Cortex of kidney (tissue), 1 donor: ENCODE data around the gene GLIS2.

Source experiments
- DNase-seq: peaks from one replicate; lab custom pipeline; 2025; lab: John Stamatoyannopoulos, UW

Gene GLIS2

DNA sequence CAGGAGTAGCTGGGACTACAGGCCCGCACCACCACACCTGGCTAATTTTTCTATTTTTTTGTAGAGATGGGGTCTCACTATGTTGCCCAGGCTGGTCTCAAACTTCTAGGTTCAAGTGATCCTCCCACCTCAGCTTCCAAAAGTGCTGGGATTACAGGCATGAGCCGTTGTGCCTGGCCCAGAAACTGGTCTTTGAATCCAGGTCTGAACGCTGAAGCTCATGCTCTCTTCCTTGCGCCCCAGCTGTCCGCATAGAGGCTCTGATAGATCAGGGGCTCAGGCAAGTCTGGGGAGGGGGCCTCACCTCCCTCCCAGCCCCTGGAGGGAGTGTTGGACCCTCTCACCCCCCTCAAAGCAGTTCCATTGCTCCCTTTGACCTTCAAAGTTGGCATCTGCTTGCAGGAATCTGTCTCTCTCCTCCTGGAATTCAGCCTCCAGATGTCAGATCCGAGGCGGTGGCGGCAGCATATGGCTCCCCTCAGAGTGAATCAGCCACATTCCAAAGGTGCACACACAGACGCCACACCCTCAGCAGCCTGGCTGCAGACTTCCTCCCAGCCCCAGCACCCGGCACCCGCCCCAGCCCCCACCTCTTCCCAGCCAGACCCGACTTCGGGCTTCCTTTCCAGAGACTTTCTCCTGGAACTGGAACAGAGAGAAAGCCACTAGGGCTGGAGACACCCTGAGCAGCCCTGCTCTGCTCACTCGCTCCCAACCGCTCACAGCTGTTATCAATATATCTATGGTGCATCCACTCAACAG lies 16.9 kb upstream of the GLIS2 start:
- DNase-seq: no peak

DNA sequence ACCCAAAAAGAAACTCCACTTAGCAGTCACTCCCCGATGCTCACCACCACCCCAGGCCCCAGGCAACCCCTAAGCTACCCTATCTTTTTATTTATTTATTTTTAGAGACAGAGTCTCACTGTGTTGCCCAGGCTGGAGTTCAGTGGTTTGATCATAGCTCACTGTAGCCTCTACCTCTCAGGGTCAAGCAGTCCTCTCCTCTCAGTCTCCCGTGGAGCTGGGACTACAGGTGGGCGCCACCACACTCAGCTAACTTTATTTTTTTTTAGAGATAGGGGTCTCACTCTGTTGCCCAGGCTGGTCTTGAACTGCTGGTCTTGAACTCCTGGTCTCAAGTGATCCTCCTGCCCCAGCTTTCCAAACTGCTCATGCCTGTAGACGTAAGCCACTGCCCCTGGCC lies 14.7 kb upstream of the GLIS2 start:
- no peak for DNase-seq

DNA sequence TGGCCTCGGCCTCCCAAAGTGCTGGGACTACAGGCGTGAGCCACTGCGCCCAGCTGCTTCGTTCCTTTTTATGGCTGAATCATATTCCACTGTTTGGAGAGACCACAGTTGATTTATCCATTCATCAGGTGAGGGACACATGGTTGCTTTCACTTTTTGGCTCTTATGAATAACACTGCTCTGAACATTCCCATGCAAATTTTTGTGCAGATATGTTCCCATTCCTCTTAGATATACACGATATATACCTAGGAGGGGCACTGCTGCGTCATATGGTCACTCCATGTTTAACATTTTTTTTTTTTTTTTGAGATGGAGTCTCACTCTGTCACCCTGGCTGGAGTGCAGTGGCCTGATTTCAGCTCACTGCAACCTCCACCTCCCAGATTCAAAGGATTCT lies 13.9 kb upstream of the GLIS2 start:
- no peak for DNase-seq

DNA sequence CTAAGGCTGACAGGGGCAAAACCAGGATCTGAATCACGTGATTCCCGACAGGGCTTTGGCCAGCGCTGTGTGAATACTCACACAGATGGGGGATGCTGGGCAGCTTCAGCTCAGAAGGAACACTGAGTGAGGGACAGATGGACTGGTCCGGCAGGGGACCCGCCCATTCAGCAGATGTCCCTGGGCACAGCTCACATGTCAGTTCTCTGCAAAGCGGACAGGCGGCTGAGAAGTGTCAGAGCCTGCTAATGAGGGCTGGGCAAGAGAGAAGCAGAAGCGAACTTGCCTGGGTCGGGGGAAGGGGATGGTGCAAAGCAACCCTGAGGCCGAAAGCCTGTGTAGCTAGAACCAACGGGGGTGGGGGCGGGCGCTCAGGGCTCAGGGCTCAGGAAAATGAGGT lies 11.9 kb upstream of the GLIS2 start:
- no peak for DNase-seq

DNA sequence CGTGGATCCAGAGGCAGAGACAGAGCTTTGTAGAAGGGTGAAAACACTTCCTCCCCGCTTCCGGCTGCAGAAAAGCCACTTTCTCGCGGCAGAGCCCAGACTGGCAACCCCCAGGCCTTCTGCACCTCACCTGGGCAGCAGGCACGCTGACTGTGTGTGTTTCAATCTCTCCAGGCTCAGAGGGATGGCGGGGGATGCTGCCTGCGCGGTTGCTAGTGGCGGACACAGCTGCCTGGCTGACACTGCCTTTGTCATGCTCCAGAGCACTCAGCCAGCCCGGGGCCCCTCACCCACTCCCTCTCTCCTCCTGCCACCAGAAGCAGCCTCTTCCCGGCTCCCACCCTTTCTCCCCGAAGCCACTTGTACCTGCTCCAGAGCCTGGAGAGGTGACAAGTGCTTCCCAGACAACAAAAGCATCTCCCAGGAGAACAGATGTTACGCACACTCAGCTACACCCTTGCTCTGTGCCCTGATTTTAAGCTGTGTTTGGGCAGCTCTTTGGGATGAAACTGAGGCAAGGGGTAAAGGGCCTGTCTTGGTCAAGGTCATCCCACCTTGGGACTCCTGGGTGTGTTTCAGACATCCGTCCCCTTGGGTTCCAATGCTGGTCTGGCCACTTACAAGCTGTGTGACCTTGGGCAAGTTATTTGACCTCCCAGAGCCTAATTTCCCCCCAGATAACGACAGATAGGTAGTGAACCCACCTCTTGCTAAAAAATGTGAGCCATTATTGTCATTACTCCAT lies 9.2 kb upstream of the GLIS2 start:
- DNase-seq: no peak

DNA sequence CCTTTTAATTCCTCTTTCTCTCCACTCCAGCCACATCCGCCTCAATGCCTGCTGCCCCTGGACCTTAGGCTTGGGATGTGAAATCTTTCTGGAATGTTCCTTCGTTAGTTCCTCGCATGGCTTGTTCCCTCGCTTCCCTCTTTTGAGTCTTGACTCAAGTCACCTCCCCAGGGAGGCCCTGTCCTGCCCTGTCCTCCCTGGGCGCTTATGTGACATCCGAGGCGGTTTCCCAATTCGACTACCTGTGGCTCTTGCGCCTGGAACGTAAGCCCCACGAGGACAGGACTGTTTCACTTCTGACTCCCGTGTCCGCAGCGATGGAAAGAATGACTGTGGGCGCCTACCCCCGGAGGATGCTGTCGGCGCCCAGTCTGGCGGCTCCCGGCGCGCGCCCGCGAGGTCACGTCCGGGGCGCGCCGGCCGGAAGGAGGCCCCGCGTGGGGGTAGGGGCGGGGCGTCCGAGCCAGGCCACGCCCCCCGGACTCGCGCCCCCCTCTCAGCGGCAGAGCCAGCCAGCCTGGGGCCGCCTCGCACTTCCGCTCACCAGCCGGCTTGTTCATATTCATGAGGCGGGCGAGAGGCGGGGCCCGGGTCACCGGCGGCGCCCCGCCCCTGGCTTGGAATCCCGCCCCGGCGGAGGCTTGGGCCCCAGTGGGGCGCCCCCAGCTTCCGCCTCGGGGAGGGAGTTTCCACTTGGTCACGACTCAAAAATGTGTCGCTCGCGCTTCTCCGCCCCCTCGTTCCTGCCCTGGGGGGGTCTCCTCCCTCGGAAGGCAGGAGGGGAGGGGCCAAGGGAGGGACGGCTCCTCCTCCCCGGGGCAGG lies 8.4 kb upstream of the GLIS2 start:
- DNase-seq: peak; percentile 83

DNA sequence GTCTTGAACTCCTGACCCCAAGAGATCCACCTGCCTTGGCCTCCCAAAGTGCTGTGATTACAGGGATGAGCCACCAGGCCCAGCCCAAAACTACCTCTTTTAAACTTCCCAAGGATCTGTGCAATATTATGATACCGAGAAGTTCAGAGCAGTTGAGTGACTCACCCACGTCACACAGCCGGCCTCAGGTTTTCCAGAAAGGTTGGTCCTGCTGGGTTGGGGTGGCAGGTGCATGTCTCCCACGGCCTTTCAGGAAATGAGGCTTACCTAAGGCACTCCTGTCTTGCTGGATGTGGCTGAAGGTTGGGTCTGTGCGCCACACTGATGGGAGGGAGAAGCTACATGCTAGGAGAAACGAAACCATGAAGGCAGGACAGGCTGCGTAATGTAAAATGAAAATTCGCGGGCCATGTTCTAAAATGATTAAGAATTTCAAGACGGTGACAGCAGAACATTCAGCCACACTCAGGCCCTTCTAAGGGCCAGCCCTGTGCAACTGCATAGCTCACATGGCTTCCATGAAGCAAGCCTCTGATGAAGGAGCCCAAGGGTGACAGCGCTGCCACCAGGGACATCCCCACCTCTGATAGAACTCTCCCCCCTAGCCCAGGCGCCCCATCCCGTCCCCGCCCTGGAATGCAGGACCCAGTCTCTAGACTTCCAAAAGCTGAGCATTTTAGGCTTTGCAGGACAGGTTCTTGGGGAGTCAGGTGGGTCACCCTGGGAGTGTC lies 6.6 kb upstream of the GLIS2 start:
- DNase-seq: no peak

DNA sequence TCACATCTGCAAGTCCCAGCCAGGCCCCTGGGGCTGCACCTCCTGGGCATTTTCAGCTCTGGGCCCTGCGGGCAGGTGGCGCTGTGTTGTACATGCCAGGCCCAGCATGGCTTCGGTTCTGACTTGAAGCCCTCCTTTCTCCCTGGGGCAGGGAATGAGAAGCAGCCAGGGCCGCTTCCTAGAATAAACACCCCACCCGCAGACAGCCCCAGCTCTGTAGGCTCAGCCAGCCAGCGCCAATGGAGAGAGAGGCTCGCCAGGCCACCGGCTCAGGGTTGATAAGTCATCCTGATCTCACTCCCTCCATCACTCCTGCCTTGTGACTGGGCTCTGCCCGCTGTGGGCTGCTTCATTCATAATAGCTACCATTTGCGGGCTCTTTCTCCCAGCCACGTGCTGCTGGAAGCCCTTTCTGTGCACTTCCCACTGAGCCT lies 6.0 kb upstream of the GLIS2 start:
- DNase-seq: no peak

DNA sequence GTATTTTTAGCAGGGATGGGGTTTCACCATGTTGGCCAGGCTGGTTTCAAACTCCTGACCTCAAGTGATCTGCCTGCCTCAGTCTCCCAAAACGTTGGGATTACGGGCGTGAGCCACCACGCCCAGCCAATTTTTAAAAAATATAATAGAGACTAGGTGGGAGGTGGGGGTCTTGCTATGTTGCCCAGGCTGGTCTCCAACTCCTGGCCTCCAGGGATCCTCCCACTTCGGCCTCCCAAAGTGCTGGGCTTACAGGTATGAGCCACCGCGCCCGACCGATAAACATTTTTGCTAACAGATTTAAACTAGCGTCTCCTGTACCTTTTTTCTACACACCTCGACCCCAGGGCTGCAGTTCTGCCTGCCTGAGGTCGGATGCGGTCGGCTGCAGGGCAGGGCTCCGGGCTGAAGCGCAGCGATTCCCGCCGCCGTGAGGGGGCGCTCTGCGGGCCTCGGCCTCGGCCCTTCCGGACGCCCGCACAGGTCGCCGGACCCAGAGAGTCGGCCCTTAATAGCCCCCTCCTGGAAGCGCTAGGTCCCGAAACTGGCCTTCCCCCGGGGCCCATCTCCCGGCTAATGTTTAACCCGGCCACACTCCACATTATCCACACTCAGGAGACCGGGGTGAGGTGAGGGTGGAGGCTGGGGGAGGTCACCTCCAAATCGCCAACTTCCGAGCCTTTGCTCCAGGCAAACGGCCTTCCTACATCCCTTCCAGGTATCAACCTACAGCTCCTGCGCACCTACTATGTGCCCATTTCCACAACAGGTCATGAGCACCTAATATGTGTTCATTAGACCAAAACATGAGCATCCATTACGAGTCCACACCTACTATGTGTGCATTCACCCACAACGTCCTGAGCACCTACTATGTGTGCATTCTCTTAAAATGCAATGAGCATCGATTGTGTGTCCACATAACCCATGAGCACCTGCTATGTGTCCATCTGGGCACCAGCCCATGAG lies 2.0 kb upstream of the GLIS2 start:
- no peak for DNase-seq

DNA sequence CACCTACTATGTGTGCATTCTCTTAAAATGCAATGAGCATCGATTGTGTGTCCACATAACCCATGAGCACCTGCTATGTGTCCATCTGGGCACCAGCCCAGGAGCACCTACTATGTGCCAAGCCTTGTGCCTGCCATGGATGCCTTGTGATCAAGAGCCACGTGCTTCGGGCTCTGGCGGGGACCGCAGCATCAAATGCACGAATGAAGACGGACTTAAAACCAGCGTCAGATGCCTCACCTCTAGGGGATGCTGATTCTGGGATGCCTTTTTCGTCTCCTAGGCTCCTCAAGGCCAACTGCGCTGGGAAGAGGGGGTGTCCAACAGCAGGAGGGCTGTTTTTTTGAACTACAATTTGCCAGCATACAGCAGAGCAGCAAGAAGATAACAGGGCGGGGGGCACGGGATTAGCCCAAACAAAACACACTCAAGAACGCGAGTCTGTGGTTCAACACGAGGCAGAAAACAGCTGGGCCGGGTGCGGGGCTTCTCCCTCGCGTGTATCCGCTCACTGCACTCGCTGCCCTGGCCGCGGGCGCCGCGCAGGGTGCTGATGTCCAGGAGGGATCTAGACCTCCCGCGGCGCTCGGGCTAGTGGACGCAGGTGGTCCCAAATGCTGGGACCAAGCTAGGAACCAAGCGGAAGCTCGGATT lies 1.2 kb upstream of the GLIS2 start:
- DNase-seq: no peak

DNA sequence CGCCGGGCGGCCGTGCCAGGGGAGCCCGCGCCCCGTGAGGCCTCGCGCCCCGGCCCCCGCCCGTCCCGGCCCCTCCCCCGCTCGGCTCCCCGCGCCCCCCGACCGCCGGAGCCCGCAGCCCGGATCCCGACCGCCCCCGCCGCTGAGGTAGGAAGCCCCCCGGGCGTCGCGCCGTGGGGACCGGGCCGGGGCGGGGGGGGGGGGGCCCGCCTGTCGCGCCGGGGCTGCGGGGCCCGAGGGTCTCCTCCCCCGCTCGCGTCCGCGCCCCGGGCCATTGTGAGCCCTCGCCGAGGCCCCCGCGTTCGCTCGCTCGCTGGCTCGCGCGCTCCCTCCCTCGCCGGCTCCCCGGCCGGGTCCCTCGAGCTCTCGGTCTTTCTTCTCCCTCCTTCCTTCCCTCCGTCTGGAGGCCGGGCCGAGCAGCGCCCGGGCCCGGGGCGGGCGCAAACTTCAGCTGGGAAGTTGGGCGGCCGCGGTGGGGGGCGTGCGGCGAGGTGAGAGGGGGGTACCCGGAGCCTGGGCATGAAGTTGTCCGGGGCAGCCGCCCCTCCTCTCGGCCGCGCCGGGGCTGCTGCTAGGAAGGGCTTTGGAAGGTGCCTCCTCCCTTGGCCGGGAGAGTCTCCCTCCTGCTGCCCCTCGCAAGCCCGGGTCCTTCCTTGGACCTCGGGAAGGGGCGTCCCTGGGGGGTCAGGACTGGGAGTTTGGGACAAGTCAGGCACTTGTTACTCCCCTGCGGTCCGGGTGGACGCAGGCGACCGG lies 419 bp downstream of the GLIS2 start:
- DNase-seq: no peak

DNA sequence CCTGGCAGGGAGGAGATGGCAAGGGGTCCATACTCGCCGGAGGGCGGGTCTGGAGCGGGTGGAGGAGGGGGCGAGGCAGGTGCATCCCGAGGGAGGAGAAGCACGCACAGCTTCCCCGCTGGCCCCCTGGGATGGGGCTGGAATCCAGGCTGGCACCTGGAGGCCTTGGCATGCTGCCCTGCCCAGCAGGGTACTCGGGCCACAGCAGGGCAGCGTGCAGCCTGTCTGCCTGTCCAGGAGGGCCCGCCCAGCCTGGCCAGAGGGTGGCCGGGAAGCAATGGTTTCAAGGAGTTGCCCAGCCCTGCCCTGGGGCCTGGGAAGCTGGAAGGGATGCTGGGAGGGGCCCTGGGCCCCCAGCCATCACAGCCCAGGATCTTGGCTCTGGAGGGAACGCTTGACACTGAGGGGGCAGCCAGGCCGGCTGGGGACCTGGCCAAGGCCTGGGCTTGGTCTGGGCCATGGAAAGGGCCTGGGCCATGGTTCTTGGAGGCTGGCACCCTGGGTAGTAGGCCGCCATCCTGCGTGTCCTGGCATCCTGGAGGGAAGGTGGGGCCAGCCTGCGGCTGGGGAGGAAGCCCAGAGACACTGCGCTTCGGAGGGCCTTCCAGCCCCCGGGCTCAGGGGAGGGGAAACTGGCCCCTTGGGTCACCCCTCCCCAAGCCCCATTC lies 1.1 kb downstream of the GLIS2 start:
- no peak for DNase-seq

DNA sequence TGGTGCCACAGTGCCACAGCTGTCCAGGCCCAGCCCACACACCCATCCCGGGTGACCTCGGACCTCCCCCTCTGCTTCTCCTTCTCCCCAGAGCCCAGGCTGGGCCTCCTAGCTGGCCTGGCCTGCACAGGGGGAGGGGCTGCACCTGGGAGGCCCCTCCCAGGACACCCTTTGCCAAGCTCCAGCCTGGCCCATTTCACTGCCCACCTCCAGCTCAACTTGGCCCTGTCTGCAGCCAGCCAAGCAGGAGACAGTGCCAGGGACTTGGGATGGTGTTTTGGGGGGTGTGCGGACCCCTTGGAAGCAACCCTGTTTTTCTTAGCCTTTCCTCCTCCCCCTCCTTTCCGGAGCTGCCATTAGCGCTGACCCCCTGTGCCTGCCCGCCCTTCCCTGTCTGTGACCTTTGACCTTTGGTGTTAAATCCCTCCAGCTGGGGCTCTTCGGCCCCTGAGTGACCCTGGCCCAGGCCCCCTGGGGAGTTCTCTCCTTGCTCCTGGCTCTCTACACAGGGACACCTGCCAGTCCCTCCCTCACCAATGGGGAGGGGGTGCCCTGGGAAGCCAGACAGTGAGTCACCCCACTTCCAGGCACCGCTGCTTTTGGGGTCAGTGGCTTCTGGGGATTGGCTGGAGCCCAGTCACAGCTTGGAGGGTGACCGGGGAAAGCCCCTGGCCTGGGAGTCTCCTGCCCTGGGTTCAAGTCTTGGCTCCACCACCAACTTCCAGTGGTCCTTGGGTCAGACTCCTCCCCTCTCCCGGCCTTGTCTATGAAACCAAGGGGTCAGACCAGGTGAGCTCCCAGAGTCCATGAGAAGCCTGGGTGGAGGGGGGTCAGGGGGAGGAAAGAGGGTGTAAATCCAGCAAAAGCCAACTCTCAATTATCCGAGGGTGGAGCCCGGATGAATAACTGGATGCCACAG lies 1.9 kb downstream of the GLIS2 start:
- no peak for DNase-seq

DNA sequence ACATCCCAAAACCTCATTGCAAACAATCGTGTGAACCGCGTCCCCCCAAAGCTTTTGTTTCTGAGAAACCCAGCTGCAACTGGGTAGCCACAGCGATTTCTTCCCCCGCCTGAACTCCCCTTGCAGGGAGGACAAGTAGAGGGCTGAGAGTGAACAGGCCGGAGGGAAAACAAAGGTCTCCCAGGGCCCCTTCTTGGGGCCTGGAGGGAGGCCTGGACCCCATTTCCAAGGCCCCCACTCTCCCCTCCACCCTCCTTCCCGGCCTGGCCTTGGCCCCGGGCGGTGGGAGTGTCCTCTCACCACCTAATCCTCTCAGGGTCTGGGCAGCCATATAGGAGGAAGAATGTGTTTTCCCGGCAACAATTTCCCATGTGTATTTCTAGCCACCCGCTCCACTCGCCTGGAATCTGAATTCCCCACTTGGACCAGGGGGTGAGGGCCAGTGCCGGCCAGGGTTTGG lies 2.6 kb downstream of the GLIS2 start:
- DNase-seq: no peak

DNA sequence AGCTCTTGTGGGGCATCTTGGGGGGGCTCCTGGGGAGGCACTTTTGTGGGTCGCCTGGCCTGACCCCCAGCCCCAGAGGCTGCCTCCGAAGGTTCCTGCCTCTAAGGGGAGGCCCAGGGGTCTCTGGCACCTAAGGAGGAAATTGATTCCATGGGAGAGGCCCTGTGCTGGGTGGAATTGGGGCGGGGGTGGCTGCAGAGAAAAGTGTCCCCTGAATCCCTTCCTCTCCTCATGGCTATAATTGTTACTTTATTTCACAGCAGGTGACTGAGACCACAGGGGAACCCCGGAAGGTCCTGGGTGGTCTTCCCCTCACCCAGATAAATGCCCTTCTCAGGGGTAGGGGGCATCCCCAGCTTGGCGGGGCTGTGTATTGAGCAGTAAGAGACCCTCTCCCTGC lies 3.1 kb downstream of the GLIS2 start:
- DNase-seq: no peak

DNA sequence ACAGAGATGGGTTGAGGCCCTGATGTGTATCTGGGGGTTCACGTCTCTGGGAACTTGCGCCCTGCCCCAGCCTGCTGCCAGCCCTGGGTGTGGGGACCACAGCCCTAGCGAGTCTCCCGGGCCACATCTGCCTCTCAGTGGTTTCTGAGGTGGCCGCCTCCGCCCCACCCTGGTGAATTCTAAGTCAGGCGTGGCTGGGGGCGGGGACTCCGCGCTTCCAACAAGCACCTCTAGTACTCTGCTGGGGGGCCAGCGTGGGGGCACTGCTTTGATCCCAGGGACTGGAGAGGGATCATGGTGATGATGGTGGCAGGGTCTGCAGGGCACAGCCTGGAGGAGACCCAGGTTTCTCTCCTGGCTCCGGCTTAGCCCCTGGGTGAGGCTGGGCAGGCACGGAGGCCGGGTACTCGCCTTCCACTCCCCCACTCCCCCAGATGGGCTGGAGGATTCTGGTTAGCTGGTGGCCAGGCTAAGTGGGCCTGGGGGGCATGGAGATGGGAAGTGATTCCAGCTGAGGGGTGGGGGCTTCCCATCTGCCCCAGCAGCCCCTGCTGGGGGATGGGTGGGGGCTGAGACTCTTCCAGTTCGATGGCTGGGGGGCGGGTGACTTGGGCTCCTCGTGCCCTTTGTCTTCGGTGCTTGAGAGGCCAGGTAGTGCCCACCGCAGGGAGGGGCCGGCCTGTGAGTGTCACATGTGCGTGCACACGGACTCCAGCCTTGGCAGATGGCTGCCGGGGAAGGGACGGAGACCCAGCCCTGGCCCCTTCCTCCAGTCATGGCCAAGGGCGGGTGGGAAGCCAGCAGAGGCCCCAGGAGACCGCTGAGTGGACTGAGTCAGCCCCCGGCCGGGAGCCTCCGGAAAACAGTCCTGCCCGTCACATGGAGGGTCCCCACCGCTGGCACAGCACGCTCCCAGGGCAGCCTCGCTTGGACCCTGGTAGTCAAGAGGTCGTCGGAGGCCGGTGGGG lies 3.9 kb downstream of the GLIS2 start:
- no peak for DNase-seq
